ENCODE data around the gene KCNB1. TPM values are rescaled to one million over a fixed set of nuclear protein-coding genes. Genes with fewer than 3 reads are reported as not detected.

Gene KCNB1
- total RNA-seq (2012; rRNA removed) (not detected in 2 replicates), polyA plus RNA-seq (2012; rRNA removed) (0.05 TPM in 1 of 2 replicates, not detected in the other), Bru-seq, nascent RNA (percentile 8 among the genes with signal in this experiment), BruChase-seq, experiment 1, labeled RNA remaining after a 6-hour chase (percentile 4 among the genes with signal in this experiment), BruChase-seq, experiment 2, labeled RNA remaining after a 2-hour chase (percentile 9 among the genes with signal in this experiment)
- 0.02 TPM in 1 of 2 replicates, not detected in the other for polyA plus RNA-seq (2012; cell fraction: cytosol; rRNA removed)
- 0.01 TPM in 2 replicates for polyA plus RNA-seq (2012; cell fraction: nucleus; rRNA removed; ENCODE audit: low replicate concordance)
- long read RNA-seq, partial matches to known transcripts = 0 of 1 reads
- long read RNA-seq, other reads (novel, unspliced or antisense) = 1 of 1 reads

GRCh38 chr20:49482621-49483017 lies at the start of gene KCNB1:
Gene KCNB1, minus strand, starts transcription at chr20:49482668. Its CDS starts 188 bp downstream, at chr20:49482480.
- no peak within 1 kb of the TSS for H2BK15ac ChIP-seq (ENCODE audit: low read depth, low read length)
- CTCF ChIA-PET = no interaction called here
- H2AK9ac ChIP-seq (replicated peaks; ENCODE audit: low read depth, low read length, poor library complexity) = no peak within 1 kb of the TSS
- H4K5ac ChIP-seq (ENCODE audit: low read depth, low read length) = no peak within 1 kb of the TSS
- TF ChIP-seq MAZ (IDR thresholded peaks at IDR 0.05; ENCODE audit: borderline replicate concordance, low read depth, low read length) (peak; percentile 63; the same call in 1 of the 2 replicates), MXI1 (IDR thresholded peaks at IDR 0.05; ENCODE audit: borderline replicate concordance, low read depth, low read length) (no peak), SMC3 (IDR thresholded peaks at IDR 0.05; ENCODE audit: low read depth, low read length) (no peak), CHD1 (IDR thresholded peaks at IDR 0.05; ENCODE audit: low read depth, low read length) (no peak), RCOR1 (IDR thresholded peaks at IDR 0.05; ENCODE audit: insufficient replicate concordance, low read length) (peak; percentile 17), MAFK (IDR thresholded peaks at IDR 0.05; ENCODE audit: low read depth, low read length) (no peak)
- in situ Hi-C loops (cut with MboI; ENCODE audit: low sequenced_read_pairs) = no loop called here
- no peak within 1 kb of the TSS for H2BK5ac ChIP-seq (ENCODE audit: low read depth, low read length, poor library complexity, severe bottlenecking)
- no peak within 1 kb of the TSS for H2AFZ ChIP-seq (replicated peaks; ENCODE audit: low read length, poor library complexity)
- BruUV-seq (replicated peaks) = no TSS peak
- no peak within 1 kb of the TSS for H2BK120ac ChIP-seq (ENCODE audit: low read depth, low read length)
- H2AK5ac ChIP-seq (ENCODE audit: low read depth, low read length) = no peak within 1 kb of the TSS
- H3K9me1 ChIP-seq (ENCODE audit: insufficient read depth, low read length) = 0 out of 2 replicates have a peak, but pooled peaks cover 3% of the 10 kb centered on the region
- no peak within 1 kb of the TSS for H3K27ac ChIP-seq (ENCODE audit: insufficient read depth, low read length)
- ATAC-seq (ENCODE audit: low read depth) (peak; percentile 69), DNase-seq (peak; percentile 21)
- no peak within 1 kb of the TSS for H3K4me3 ChIP-seq (ENCODE audit: insufficient read depth, low read depth, low read length)
- no peak within 1 kb of the TSS for H4K8ac ChIP-seq (ENCODE audit: low read depth in 2 of 2, low read length in 2 of 2)
- 0 out of 2 replicates have a peak, but pooled peaks cover 6% of the 10 kb centered on the region for H4K20me1 ChIP-seq (ENCODE audit: insufficient read depth, low read length)
- H3K14ac ChIP-seq (replicated peaks; ENCODE audit: low read depth, low read length) = no peak within 1 kb of the TSS
- no peaks in the 10 kb centered on the region for H3K36me3 ChIP-seq (ENCODE audit: control insufficient read depth, insufficient read depth, low read length)
- H4K91ac ChIP-seq (ENCODE audit: insufficient read depth, low read depth, low read length) = no peak within 1 kb of the TSS
- no peaks in the 10 kb centered on the region for H3K4me1 ChIP-seq (ENCODE audit: control insufficient read depth, insufficient read depth, low read length)
- intact Hi-C loops (cut with micrococcal nuclease) = loop anchor here (5.0 to 10.0 kb wide), 2 partner anchors 50 to 98 kb away; no protein-coding TSS in a partner anchor
- no CpG with 5 or more reads among the region's 34 CpGs for WGBS, 2 experiments (ENCODE audit: extremely low coverage in 2 of 2, insufficient read length in 1 of 2)
- 0 out of 2 replicates have a peak, but pooled peaks cover 1% of the 10 kb centered on the region for H3K9me3 ChIP-seq (ENCODE audit: control insufficient read depth, insufficient read depth, low read length)
- peaks cover 65% of the 10 kb centered on the region for H3K27me3 ChIP-seq (ENCODE audit: control insufficient read depth, insufficient read depth, low read length)
- H3K4ac ChIP-seq (ENCODE audit: low read depth, low read length) = no peak within 1 kb of the TSS
- no peaks in the 10 kb centered on the region for H3K79me1 ChIP-seq (ENCODE audit: low read depth in 1 of 2, low read length in 2 of 2)
- POLR2A ChIA-PET (ENCODE audit: unreplicated experiment) = no interaction called here
- H3K56ac ChIP-seq (ENCODE audit: extremely low read depth, insufficient read depth, low read length) = no peak within 1 kb of the TSS
- H3K23ac ChIP-seq (ENCODE audit: low read depth, low read length) = no peak within 1 kb of the TSS
- no peak within 1 kb of the TSS for H3K9ac ChIP-seq (ENCODE audit: low read depth, low read length)
- H2BK20ac ChIP-seq (ENCODE audit: low read depth, low read length) = no peak within 1 kb of the TSS
- H3K4me2 ChIP-seq (ENCODE audit: low read depth, low read length) = no peak within 1 kb of the TSS; the same call in 1 of the 2 replicates
- H3K18ac ChIP-seq (ENCODE audit: low read depth, low read length) = no peak within 1 kb of the TSS
- dilution Hi-C loops (cut with HindIII; ENCODE audit: low sequenced_read_pairs, unreplicated experiment) = no loop called here

All from IMR-90 (cell line).